Lower lobe of right lung (tissue), 2 donors: ENCODE measurements around the gene RND2. TPM values are rescaled to one million over a fixed set of nuclear protein-coding genes. Genes with fewer than 3 reads are reported as not detected.
"Not testable (repeated sequence)": the region's sequence is repeated elsewhere in the genome, so short reads cannot be mapped to it uniquely, and the experiment has no call there.

Source experiments
- ATAC-seq, 2 donors: fragments of 200-7000 bp; cut with Tn5 transposase; one replicate each; pipeline ENCODE4 v1.9.1; 2020 to 2022; ENCODE audit warnings: mild to moderate bottlenecking in 2 of 2, moderate library complexity in 2 of 2
- DNase-seq: peaks from one replicate; pipeline ENCODE4 v3.0.0-alpha.2; 2020
- H3K27ac ChIP-seq: fragments of 200-600 bp; one replicate; pipeline ENCODE4 v1.8.0; 2022
- H3K27me3 ChIP-seq: fragments of 200-600 bp; one replicate; pipeline ENCODE4 v1.8.0; 2022; ENCODE audit warnings: low read depth
- H3K36me3 ChIP-seq: fragments of 200-600 bp; one replicate; pipeline ENCODE4 v1.8.0; 2022; ENCODE audit warnings: mild to moderate bottlenecking
- H3K4me1 ChIP-seq: fragments of 200-600 bp; one replicate; pipeline ENCODE4 v1.8.0; 2022
- H3K4me3 ChIP-seq: fragments of 200-600 bp; one replicate; pipeline ENCODE4 v1.8.0; 2022; ENCODE audit warnings: mild to moderate bottlenecking
- H3K9me3 ChIP-seq: fragments of 200-600 bp; one replicate; pipeline ENCODE4 v1.8.0; 2022
- CTCF ChIP-seq: fragments of 200-600 bp; IDR thresholded peaks from one replicate; pipeline ENCODE4 v1.8.0; 2022; ENCODE audit warnings: antibody characterized with exemption, mild to moderate bottlenecking
- intact Hi-C: fragments of 100-400 bp; cut with DNase I; formaldehyde crosslinking; loops from one replicate; pipeline ENCODE4 v1.11.0; 2022
- total RNA-seq: library from RNA; stranded (reverse); fragmentation: NEBNext Ultra II Directional; extraction: Animal tissue kit (Norgen Biotek cat#: 25700); gene quantifications from one replicate; pipeline ENCODE4 v1.2.1, GENCODE V29; 2021
- donor health status: DM: no; HTN: yes; CAD: no; lungs with severe emphysema.

RND2 gene
- total RNA-seq, 1 donor from 2014 or later, result 0.53 TPM

- intact Hi-C loops, result no loop called here
- peaks cover 49% of the 10 kb centered on the region for H3K36me3 ChIP-seq
- ATAC-seq, result no peak
- DNase-seq, result no peak
- H3K27ac ChIP-seq, result peak overlapping the region; percentile 96
- H3K4me1 ChIP-seq, result peaks cover 42% of the 10 kb centered on the region
- H3K9me3 ChIP-seq, result no peaks in the 10 kb centered on the region
- H3K27me3 ChIP-seq, result no peaks in the 10 kb centered on the region
- peak overlapping the region; percentile 89 for H3K4me3 ChIP-seq
- TF ChIP-seq CTCF, result no peak
These were observed 26.0 kb upstream of the RND2 start for GRCh38 chr17:42999003-42999525.

DNA sequence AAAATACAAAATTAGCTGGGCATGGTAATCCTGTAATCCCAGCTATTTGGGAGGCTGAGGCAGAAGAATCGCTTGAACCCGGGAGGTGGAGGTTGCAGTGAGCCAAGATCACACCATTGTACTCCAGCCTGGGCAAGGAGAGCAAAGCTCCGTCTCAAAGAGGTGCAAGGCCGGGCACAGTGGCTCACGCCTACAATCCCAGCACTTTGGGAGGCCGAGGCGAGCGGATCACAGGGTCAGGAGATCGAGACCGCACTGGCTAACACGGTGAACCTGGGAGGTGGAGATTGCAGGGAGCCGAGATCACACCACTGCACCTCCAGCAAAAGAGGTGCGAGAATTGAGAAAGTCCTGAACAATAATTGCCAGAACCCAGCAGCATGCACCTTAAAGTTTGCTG, 24.1 kb upstream of the RND2 start:
- H3K27ac ChIP-seq, H3K9me3 ChIP-seq, DNase-seq, intact Hi-C loops, ATAC-seq, H3K4me3 ChIP-seq, H3K27me3 ChIP-seq: not testable (repeated sequence)
- H3K4me1 ChIP-seq, result peaks cover 42% of the 10 kb centered on the region
- H3K36me3 ChIP-seq, result peaks cover 55% of the 10 kb centered on the region

GRCh38 chr17:43003542-43004172, 21.4 kb upstream of the RND2 start:
- intact Hi-C loops, result no loop called here
- H3K9me3 ChIP-seq, result no peaks in the 10 kb centered on the region
- H3K27me3 ChIP-seq, result no peaks in the 10 kb centered on the region
- H3K4me3 ChIP-seq, result no peak overlapping the region
- no peak overlapping the region for H3K27ac ChIP-seq
- DNase-seq (no peak), ATAC-seq (no peak)
- peaks cover 47% of the 10 kb centered on the region for H3K4me1 ChIP-seq
- H3K36me3 ChIP-seq, result peaks cover 55% of the 10 kb centered on the region
- TF ChIP-seq CTCF, result no peak

DNA sequence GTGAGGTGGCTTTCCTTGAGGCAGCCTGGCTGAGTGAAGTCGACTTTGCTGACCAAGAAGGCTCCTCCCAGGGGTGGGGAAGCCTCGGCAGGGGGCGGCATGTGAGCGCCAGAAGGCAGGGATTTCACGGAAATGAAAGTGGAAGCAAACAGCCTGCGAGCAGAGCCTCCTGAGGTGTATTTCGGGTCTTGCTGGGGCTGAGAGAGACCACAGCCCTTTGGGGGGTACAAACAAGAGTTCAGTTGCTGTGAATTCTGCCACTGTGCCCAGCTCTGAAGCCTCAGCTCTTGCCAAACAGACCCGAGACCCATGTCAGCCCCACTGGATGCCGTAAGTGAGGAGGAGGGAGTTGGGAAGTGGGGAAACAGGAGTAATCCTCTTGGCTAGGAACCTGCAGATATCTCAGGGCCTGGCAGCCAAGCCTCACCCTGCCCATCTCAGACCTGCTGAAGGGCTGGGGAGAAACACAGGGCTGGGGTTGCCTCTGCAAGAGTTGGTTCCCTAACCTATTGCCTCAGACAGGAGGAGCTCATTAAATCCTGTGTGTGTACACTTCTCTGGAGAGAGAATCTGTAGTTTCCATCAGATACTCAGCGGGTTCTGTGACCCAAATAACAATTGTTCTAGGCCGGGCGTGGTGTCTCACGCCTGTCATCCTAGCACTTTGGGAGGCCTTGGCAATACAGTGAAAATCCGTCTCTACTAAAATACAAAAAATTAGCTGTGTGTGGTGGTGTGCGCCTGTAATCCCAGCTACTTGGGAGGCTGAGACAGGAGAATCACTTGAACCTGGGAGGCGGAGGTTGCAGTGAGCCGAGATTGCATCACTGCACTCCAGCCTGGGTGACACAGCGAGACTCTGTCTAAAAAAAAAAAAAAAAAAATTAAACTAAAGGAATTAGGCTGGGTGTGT, 18.1 kb upstream of the RND2 start, which contains the start of gene IFI35:
TSS of gene IFI35 (plus strand) at position 146 of the 913 bp plus-strand sequence. CDS start at position 310, 164 bp downstream.
- intact Hi-C loops, result no loop called here
- peaks cover 35% of the 10 kb centered on the region for H3K4me1 ChIP-seq
- peak; percentile 91 for DNase-seq

DNA sequence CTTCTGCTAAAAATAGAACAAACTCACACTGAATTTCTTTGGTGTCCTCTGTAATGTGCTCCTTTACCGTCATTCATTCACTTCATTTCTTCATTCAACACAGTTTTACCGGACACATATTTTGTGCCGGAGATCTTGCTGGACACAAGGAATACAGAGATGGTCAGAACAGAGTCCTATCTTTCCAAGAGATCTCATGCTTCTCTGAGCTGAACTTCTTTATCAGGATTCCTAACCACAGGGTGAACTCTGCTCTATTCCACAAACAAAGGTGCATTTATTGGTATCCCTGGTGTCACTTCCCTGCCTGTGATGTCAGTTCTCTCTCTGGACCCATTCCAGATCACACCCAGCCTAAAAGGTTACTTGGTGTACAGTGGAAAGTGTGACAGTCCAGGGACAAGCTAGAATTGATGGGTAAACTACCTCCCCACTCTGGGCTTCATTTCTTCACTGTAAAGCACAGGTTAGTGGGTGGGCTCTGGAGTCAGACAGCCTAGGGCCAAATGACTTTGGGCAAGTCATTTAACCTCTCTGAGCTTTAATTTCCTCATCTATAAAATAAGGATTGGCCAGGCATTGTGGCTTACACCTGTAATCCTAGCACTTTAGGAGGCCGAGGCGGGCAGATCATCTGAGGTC, 14.2 kb upstream of the RND2 start:
- H3K27ac ChIP-seq, result no peak overlapping the region
- H3K9me3 ChIP-seq, result no peaks in the 10 kb centered on the region
- peaks cover 52% of the 10 kb centered on the region for H3K36me3 ChIP-seq
- intact Hi-C loops, result no loop called here
- H3K27me3 ChIP-seq, result no peaks in the 10 kb centered on the region
- no peak for DNase-seq
- H3K4me1 ChIP-seq, result peaks cover 63% of the 10 kb centered on the region
- ATAC-seq, result no peak
- TF ChIP-seq CTCF, result no peak
- no peak overlapping the region for H3K4me3 ChIP-seq

More for the DNA sequence above, 18.1 kb upstream of the RND2 start, which contains the start of gene IFI35:
- peaks cover 40% of the 10 kb centered on the region for H3K36me3 ChIP-seq
- H3K9me3 ChIP-seq, result no peaks in the 10 kb centered on the region
- peak; percentile 54 for TF ChIP-seq CTCF
- peak; percentile 95 to 97 for ATAC-seq
- H3K27ac ChIP-seq, result peak within 1 kb of the TSS; percentile 96
- H3K4me3 ChIP-seq, result peak within 1 kb of the TSS; percentile 84
- no peaks in the 10 kb centered on the region for H3K27me3 ChIP-seq
